ENCODE data around the gene HS3ST4. TPM values are rescaled to one million over a fixed set of nuclear protein-coding genes. Genes with fewer than 3 reads are reported as not detected.
"Not testable (repeated sequence)": the region's sequence is repeated elsewhere in the genome, so short reads cannot be mapped to it uniquely, and the experiment has no call there.

The HS3ST4 gene
- polyA plus RNA-seq, 3 donors = 0.41 to 0.56 (median 0.52) TPM

- not testable (repeated sequence) for DNase-seq
Observed at GRCh38 chr16:26098206-26098605, 406.4 kb downstream of the HS3ST4 start.

GRCh38 chr16:26102369-26102768 is 410.6 kb downstream of the HS3ST4 start:
- no peak for DNase-seq

- no peak for DNase-seq
Observed at GRCh38 chr16:26108836-26109505, 417.2 kb downstream of the HS3ST4 start.

DNA sequence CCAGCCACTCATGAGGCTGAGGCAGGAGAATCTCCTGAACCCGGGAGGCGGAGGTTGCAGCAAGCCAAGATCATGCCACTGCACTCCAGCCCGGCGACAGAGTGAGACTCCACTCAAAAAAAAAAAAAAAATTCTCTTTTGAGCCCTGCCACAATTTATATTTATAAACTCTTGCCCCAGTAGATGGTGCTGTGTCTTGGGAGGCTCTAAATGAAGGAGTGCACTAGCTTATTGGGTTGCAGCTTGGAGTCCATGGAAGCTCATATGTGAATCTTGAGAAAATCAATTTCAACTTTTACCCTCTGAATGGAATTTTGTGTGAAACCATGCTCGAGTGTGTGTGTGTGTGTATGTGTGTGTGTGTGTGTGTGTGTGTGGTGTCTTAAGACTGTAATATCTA is 420.1 kb downstream of the HS3ST4 start:
- DNase-seq = no peak

GRCh38 chr16:26118575-26118974 is 426.8 kb downstream of the HS3ST4 start:
- DNase-seq = no peak

- no peak for DNase-seq
Observed at GRCh38 chr16:26120729-26121128, 429.0 kb downstream of the HS3ST4 start.

DNA sequence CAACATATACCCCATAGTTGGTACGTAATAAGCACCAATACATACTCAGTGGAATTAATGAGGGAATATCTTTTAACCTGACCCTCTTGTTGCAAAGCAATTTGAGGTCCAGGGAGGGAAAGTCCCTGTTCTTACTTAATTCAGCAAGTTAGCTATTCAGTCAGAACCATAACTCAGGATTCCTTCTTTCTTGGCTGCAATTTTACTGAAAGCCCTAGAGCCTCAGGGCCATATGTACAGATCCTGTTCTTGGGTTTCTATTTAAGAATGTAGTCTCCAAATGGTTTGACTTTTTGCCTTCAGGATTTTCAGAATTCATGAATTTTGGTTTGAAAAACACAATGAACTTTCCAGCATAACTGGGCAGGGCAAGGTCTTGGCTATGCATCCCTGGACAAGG is 436.5 kb downstream of the HS3ST4 start:
- DNase-seq = no peak

- DNase-seq = no peak
Observed at GRCh38 chr16:26129997-26130396, 438.2 kb downstream of the HS3ST4 start.

- no peak for DNase-seq
Observed at GRCh38 chr16:26133416-26134093, 441.8 kb downstream of the HS3ST4 start.

GRCh38 chr16:26134588-26134987 is 442.8 kb downstream of the HS3ST4 start:
- DNase-seq = no peak

- no peak for DNase-seq
Observed at GRCh38 chr16:26137956-26138355, 446.2 kb downstream of the HS3ST4 start.

DNA sequence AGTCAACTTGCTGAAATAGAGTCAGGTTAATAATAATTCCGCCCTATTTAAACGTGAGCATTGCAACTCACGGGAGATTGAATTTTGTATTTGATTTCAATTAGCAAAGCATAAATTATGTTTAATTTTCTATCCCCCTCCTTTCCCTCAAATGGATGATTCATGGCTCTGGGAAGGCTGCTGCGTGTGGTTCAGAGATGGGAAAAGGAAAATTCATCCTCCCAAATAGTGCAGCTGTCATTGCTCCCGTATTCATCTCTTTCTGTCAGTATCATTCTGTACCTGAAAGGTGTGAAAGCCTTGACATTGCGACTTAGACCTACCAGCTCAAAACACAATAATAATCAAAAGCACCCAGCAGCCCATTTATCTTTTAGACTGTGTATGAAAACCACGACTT is 447.3 kb downstream of the HS3ST4 start:
- DNase-seq = no peak

DNA sequence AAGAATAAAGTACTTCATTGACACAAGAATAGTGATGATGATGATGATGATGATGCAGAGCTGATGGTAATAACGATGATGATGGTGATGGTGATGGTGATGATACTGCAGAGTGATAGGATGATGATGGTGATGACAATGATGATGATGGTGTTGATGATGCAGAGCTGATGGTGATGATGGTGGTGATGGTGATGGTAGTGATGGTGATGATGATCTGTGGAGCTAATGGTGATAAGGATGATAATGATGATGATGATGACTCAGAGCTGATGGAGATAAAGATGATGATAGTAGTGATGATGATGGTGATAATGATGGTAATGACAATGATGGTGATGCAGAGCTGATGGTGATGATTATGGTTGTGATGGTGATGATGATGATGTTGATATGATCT is 448.1 kb downstream of the HS3ST4 start:
- DNase-seq = no peak

GRCh38 chr16:26149364-26150190 is 457.8 kb downstream of the HS3ST4 start:
- no peak for DNase-seq

- DNase-seq = no peak
Observed at GRCh38 chr16:26155221-26155620, 463.5 kb downstream of the HS3ST4 start.

DNA sequence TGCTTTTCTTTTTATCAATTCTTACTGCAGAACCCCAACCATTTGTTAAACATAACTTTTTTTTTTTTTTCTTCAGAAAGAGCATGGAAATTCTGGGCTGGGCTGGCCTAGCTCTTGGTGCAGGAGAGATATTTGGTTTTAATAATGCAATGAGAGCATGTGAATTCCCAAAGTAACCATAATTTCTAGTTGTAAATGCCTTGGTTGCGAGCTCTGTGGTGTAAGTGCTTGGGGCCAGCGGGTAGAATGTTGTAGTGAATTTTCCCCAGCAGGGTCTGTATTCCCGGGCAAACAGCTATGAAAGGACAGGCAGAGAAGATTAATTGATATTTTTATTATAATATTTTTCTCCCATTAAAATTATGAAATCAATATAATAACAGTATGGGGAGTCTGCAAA is 465.6 kb downstream of the HS3ST4 start:
- DNase-seq = no peak

DNA sequence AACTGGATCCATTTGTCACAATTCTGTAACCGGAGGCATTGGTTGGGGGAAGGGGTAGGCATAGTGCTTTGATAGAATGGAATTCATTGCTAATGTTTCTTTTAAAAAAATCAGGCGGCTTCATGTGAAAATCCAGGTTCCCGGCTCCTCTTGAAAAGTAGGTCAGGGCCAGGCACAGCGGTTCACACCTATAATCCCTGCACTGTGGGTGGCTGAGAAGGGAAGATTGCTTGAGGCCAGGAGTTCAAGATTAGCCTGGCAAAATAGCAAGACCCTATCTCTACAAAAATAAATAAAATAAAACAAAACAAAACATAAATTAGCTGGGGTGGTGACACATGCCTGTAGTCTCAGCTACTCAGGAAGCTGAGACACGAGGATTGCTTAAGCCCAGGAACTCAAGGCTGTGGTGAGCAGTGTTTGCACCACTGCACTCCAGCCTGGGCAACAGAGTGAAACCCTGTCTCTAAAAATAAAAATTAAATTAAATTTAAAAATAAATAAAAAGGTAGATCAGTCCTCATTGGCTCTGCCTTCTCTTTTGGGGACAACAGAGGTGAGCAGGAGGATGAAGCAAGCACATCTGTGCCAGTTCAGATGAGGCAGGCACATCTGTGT is 466.5 kb downstream of the HS3ST4 start:
- no peak for DNase-seq

- no peak for DNase-seq
Observed at GRCh38 chr16:26161461-26162180, 469.9 kb downstream of the HS3ST4 start.

DNA sequence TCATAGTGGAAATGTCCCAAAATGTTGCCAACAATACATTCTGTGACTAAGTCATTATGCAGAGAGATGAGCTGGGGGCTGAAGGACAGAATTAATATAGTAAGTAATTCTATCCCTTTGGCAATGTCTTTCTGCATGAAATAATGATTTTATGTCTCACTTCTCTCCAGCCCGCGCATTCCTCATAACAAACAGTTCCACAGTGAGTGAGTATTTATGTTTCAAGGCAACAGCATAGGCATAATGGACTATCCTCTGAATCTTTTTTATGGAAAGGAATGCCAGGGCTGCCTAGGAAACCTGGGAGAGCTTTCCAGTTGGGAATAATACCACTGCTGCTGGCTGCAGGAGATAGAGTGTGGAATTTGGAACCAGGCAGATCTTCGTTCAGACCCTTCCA is 477.7 kb downstream of the HS3ST4 start:
- DNase-seq = no peak

- no peak for DNase-seq
Observed at GRCh38 chr16:26175944-26176343, 484.2 kb downstream of the HS3ST4 start.

GRCh38 chr16:26177438-26177837 is 485.7 kb downstream of the HS3ST4 start:
- DNase-seq = no peak

GRCh38 chr16:26178298-26178697 is 486.5 kb downstream of the HS3ST4 start:
- DNase-seq = no peak
